ENCODE results near the gene FMNL2. TPM values are rescaled to one million over a fixed set of nuclear protein-coding genes. Genes with fewer than 3 reads are reported as not detected.

The FMNL2 gene
- total RNA-seq, 1 experiment from 2014 or later = 28.1 TPM

GRCh38 chr2:152644189-152644873 is 309.4 kb downstream of the FMNL2 start:
- Histone ChIP-seq H3K4me1 (ENCODE audit: control insufficient read depth in 1 of 2, insufficient read depth in 2 of 2, low read length in 2 of 2) (no peaks in the 10 kb centered on the region), H3K9me2 (ENCODE audit: insufficient read depth) (no peaks in the 10 kb centered on the region), H3K27ac (ENCODE audit: low read depth, low read length) (no peak overlapping the region), H3K27me3 (ENCODE audit: insufficient read depth, low read length) (no peaks in the 10 kb centered on the region), H3K4me2 (ENCODE audit: low read length) (no peak overlapping the region), H3K4me3 (replicated peaks in 1 of 2; ENCODE audit: low read depth in 1 of 2, low read length in 2 of 2) (no peak overlapping the region), H4K20me1 (ENCODE audit: insufficient read depth) (peaks cover 6% of the 10 kb centered on the region), H3K9me3 (ENCODE audit: control insufficient read depth in 1 of 2, insufficient read depth in 1 of 2, low read depth in 1 of 2, low read length in 2 of 2) (no peaks in the 10 kb centered on the region), H3K79me2 (ENCODE audit: insufficient read depth, low read length) (no peaks in the 10 kb centered on the region), H3K36me3 (ENCODE audit: control insufficient read depth in 1 of 2, insufficient read depth in 2 of 2, low read length in 2 of 2) (peaks cover 8 to 15% of the 10 kb centered on the region in 2 experiments; a peak in 3 of 4 replicates), H3K9ac (ENCODE audit: low read length) (no peak overlapping the region), H2AFZ (ENCODE audit: low read depth, low read length, poor library complexity, severe bottlenecking) (no peak overlapping the region)
- DNase-seq (ENCODE audit: low read depth, low spot score) = no peak
- intact Hi-C loops (cut with micrococcal nuclease) = no loop called here
- ChIA-PET CTCF (interaction anchor here (1.0 to 2.4 kb wide), 2 partner anchors 9 kb away, joined by 3 to 9 read pairs; no protein-coding TSS in a partner anchor), POLR2A (no interaction called here), RAD21 (ENCODE audit: low non-redundant PET in 1 of 2, low total read pairs in 2 of 2, uncharacterized antibody in 2 of 2, unreplicated experiment in 2 of 2) (no interaction called here)
- no TSS peak for BruUV-seq (replicated peaks)
- no peak for ATAC-seq
- TF ChIP-seq JUND (IDR thresholded peaks at IDR 0.05) (no peak), POLR2A (IDR thresholded peaks at IDR 0.05; ENCODE audit: borderline replicate concordance, extremely low read depth, insufficient read depth, insufficient read length) (no peak), ZBTB33 (IDR thresholded peaks at IDR 0.05; ENCODE audit: extremely low read depth, insufficient replicate concordance, low read length) (no peak), TCF7L2 (IDR thresholded peaks at IDR 0.05; ENCODE audit: borderline replicate concordance, extremely low read depth, insufficient read depth, insufficient read length) (no peak), YY1 (IDR thresholded peaks at IDR 0.05; ENCODE audit: extremely low read depth, insufficient replicate concordance, low read depth, low read length) (no peak), ZFX (IDR thresholded peaks at IDR 0.05) (no peak), SP1 (IDR thresholded peaks at IDR 0.05; ENCODE audit: low read depth) (no peak), REST (IDR thresholded peaks at IDR 0.05; ENCODE audit: low read depth) (no peak), EGR1 (IDR thresholded peaks at IDR 0.05; ENCODE audit: low read depth) (no peak), CEBPB (IDR thresholded peaks at IDR 0.05; ENCODE audit: low read depth) (no peak), EZH2 (IDR thresholded peaks at IDR 0.05) (no peak), SIN3A (IDR thresholded peaks at IDR 0.05; ENCODE audit: low read depth) (no peak), ZNF274 (IDR thresholded peaks at IDR 0.05; ENCODE audit: low read depth, low read length) (no peak), POLR2AphosphoS5 (IDR thresholded peaks at IDR 0.05; ENCODE audit: low read depth, low read length) (no peak), FOSL1 (IDR thresholded peaks at IDR 0.05; ENCODE audit: low read depth) (no peak), SRF (IDR thresholded peaks at IDR 0.05; ENCODE audit: low read depth) (no peak), ELF1 (IDR thresholded peaks at IDR 0.05; ENCODE audit: borderline replicate concordance, low read depth) (no peak)
- TF ChIP-seq, protein P1, sequence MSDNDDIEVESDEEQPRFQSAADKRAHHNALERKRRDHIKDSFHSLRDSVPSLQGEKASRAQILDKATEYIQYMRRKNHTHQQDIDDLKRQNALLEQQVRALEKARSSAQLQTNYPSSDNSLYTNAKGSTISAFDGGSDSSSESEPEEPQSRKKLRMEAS (IDR thresholded peaks at IDR 0.05) = no peak

Data from HCT116 (cell line).